GM13976 (cell line): ENCODE data around the gene ZMYM4.

Experiments used
- DNase-seq: peaks from one replicate; pipeline ENCODE4 v3.0.0; 2012; ENCODE audit warnings: low spot score
- in situ Hi-C: fragments of 300-500 bp; cut with MboI; formaldehyde crosslinking; loops from one replicate; pipeline ENCODE4 v1.12.0; 2022; ENCODE audit warnings: low sequenced_read_pairs, mixed read lengths, inconsistent platforms; ENCODE audit not compliant: unreplicated experiment
- TF ChIP-seq, protein P1 (sequence below): IDR thresholded peaks from 2 replicates; pipeline ENCODE4 v1.5.1; 2012; ENCODE audit warnings: borderline replicate concordance, mild to moderate bottlenecking; ENCODE audit not compliant: insufficient read depth; ENCODE audit errors: extremely low read depth, missing control alignments, control extremely low read depth

Gene ZMYM4

DNA sequence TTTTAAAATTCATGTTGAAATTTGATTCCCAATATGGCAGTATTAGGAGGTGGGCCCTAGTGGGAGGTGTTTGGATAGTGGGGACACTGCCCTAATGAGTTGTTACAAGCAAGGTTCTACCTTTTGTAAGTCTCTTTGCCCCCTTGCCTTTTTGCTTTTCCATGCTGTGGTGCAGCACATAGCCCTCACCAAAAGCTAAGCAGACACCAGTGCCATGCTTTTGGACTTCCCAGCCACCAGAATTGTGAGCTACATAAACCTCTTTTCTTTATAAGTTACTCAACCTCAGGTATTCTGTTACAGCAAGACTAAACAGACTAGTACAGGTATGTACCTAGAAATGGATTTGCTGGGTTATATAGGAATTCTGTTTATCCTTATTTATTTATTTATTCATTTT lies 13.7 kb downstream of the ZMYM4 start:
- TF ChIP-seq, protein P1, sequence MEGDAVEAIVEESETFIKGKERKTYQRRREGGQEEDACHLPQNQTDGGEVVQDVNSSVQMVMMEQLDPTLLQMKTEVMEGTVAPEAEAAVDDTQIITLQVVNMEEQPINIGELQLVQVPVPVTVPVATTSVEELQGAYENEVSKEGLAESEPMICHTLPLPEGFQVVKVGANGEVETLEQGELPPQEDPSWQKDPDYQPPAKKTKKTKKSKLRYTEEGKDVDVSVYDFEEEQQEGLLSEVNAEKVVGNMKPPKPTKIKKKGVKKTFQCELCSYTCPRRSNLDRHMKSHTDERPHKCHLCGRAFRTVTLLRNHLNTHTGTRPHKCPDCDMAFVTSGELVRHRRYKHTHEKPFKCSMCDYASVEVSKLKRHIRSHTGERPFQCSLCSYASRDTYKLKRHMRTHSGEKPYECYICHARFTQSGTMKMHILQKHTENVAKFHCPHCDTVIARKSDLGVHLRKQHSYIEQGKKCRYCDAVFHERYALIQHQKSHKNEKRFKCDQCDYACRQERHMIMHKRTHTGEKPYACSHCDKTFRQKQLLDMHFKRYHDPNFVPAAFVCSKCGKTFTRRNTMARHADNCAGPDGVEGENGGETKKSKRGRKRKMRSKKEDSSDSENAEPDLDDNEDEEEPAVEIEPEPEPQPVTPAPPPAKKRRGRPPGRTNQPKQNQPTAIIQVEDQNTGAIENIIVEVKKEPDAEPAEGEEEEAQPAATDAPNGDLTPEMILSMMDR: no peak
- no peak for DNase-seq
- in situ Hi-C loops: no loop called here

DNA sequence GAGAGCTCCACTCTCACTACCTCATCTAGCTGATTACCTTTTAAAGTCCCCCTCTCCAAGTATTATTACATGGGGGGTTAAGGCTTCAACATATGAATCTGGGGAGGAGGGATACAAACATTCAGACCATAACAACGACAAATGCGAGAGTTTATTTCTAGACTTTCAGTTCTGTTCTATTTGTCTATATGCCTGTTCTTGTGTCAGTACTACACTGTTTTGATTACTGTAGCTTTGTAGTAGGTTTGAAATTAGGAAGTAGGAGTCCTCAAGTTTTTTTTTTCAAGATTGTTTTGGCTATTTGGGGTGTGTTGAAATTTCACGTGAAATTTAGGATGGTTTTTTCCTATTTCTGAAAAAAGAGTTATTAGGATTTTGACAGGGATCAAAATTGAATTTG lies 16.3 kb downstream of the ZMYM4 start:
- TF ChIP-seq, protein P1: no peak
- DNase-seq: no peak
- in situ Hi-C loops: no loop called here

GRCh38 chr1:35285771-35286606 lies 17.5 kb downstream of the ZMYM4 start:
- DNase-seq: no peak
- in situ Hi-C loops: no loop called here
- TF ChIP-seq, protein P1: no peak

DNA sequence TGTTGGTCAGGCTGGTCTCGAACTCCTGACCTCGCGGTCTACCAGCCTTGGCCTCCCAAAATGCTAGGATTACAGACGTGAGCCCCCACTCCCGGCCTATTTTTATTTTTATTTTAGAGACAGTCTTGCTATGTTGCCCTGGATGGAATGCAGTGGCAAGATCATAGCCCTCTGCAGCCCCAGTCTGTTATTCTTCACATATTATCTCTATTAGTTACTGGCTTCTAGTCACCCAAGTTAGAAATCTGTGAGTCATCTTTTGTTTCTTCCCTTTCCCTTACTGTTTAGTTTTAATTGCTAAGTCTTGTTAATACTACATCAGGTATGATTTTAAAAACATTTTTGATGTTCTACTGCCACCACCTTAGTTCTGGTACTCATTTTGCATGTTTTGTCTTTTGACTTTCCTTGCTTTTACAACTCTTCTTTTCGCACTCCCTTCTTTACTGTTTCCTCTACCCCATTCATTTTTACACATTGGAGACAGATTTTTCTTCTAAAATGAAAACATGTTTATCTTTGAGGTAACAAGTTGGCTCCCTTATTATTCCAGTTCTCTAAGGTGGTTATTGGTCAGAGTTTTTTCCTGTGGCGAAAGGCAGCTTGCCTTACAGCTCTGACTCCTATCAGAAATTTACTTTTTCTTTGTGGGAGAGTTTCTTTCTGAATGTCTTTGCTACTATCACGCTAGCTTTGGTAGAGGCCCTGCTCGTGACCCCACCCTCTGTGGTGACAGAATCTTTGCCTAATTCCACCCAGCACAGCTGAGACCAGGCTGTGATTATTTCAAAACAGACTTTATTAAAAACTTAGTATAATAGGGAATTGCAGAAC lies 19.5 kb downstream of the ZMYM4 start:
- in situ Hi-C loops: no loop called here
- TF ChIP-seq, protein P1: no peak
- DNase-seq: no peak

GRCh38 chr1:35288761-35289160 lies 20.3 kb downstream of the ZMYM4 start:
- TF ChIP-seq, protein P1: no peak
- no peak for DNase-seq
- in situ Hi-C loops: no loop called here

DNA sequence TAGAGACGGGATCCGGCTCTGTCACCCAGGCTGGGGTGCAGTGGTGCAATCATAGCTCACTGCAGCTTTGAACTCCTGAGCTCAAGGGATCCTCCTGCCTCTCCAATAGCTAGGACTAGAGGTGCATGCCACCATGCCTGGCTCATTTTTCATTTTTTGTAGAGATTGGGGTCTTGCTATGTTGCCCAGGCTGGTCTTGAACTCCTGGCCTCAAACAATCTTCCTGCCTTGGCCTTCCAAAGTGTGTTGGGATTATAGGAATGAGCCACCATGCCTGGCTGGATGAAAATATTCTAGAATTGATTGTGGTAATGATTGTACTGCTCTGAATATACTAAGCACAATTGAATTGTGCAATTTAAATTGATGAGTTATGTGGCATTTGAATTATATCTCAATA lies 21.9 kb downstream of the ZMYM4 start:
- no peak for DNase-seq
- in situ Hi-C loops: no loop called here
- TF ChIP-seq, protein P1: no peak
